ENCODE measurements around the gene MAP2K4. TPM values are rescaled to one million over a fixed set of nuclear protein-coding genes. Genes with fewer than 3 reads are reported as not detected.

Gene MAP2K4
- total RNA-seq, 1 experiment from 2014 or later, result 24.4 TPM

DNA sequence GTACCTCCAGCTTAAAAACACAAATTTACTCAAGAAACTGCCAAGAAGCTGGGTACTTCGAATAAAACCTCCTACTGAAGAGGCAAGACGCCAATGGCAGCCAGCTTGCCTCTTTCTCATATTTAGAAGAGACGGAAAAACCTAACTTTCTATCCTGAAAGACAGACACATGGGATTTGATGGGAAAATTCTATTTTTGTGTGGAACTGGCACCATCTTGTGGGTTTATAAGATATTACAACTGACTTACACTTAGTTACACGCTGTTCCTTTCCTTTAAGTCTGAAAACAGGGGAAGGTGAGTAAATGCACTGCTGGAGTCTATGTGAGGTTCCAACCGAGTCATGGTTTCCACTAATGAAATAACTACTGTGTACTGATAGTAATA, 33.7 kb upstream of the MAP2K4 start:
- H3K27ac Mint-ChIP-seq, result no peak overlapping the region; the same call in 1 of the 2 replicates
- ATAC-seq (peak; percentile 31), DNase-seq (ENCODE audit: low spot score) (no peak)
- no peak overlapping the region for H3K4me3 Mint-ChIP-seq
- ChIA-PET CTCF (interaction anchor here (0.7 to 1.4 kb wide), 10 partner anchors 9 to 1111 kb away, joined by 3 to 8 read pairs (median 4); partner anchors contain the start of gene ZNF18), POLR2A (interaction anchor here (1.0 kb wide), 1 partner anchor 11 kb away, joined by 3 read pairs; the partner anchor contains the start of gene ZNF18)
- H3K4me1 Mint-ChIP-seq, result peaks cover 59% of the 10 kb centered on the region
- TF ChIP-seq, protein P1, sequence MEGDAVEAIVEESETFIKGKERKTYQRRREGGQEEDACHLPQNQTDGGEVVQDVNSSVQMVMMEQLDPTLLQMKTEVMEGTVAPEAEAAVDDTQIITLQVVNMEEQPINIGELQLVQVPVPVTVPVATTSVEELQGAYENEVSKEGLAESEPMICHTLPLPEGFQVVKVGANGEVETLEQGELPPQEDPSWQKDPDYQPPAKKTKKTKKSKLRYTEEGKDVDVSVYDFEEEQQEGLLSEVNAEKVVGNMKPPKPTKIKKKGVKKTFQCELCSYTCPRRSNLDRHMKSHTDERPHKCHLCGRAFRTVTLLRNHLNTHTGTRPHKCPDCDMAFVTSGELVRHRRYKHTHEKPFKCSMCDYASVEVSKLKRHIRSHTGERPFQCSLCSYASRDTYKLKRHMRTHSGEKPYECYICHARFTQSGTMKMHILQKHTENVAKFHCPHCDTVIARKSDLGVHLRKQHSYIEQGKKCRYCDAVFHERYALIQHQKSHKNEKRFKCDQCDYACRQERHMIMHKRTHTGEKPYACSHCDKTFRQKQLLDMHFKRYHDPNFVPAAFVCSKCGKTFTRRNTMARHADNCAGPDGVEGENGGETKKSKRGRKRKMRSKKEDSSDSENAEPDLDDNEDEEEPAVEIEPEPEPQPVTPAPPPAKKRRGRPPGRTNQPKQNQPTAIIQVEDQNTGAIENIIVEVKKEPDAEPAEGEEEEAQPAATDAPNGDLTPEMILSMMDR (IDR thresholded peaks at IDR 0.05), result peak; percentile 43; the same call in 1 of the 2 replicates
- TF ChIP-seq, protein P2, sequence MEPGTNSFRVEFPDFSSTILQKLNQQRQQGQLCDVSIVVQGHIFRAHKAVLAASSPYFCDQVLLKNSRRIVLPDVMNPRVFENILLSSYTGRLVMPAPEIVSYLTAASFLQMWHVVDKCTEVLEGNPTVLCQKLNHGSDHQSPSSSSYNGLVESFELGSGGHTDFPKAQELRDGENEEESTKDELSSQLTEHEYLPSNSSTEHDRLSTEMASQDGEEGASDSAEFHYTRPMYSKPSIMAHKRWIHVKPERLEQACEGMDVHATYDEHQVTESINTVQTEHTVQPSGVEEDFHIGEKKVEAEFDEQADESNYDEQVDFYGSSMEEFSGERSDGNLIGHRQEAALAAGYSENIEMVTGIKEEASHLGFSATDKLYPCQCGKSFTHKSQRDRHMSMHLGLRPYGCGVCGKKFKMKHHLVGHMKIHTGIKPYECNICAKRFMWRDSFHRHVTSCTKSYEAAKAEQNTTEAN (CRISPR knock-in tag; IDR thresholded peaks at IDR 0.05), result no peak
- TF ChIP-seq, protein P3, sequence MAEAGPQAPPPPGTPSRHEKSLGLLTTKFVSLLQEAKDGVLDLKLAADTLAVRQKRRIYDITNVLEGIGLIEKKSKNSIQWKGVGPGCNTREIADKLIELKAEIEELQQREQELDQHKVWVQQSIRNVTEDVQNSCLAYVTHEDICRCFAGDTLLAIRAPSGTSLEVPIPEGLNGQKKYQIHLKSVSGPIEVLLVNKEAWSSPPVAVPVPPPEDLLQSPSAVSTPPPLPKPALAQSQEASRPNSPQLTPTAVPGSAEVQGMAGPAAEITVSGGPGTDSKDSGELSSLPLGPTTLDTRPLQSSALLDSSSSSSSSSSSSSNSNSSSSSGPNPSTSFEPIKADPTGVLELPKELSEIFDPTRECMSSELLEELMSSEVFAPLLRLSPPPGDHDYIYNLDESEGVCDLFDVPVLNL (CRISPR knock-in tag; IDR thresholded peaks at IDR 0.05; ENCODE audit: borderline replicate concordance, low read depth), result no peak
- H3K27me3 Mint-ChIP-seq (ENCODE audit: low read depth), result no peaks in the 10 kb centered on the region
- peaks cover 60% of the 10 kb centered on the region for H3K36me3 Mint-ChIP-seq
- no peaks in the 10 kb centered on the region for H3K9me3 Mint-ChIP-seq

DNA sequence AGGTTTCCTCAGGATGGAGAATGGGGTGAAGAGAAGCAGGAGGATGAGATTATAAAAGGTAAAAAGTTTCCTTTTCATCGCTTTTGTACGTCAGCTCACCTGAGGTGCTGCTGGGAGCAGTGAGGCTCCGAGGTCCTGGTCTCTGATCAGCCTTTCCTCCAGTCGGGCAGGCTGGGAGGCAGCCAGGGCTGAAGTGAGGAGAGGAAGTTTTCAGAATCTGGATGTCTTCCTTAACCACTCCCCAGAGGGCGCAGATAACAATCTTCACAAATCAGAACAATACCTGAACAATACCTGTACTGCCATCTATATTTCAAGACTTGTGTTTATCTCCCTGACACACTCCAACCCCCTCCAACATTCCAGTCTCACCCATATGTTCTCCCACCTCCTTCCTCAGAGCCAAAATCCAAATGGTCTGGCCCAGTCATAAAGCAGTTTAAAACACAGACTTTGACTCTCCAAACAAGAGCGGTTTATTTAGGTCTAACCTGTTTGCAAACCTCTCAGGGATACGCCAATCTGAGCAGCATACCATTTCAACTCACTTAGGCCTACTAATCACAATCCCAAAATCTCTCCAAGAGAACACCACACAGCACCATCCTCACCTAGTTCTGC, 30.2 kb upstream of the MAP2K4 start:
- DNase-seq (ENCODE audit: low spot score) (no peak), ATAC-seq (no peak)
- H3K27ac Mint-ChIP-seq, result peak overlapping the region; percentile 14
- no peaks in the 10 kb centered on the region for H3K27me3 Mint-ChIP-seq (ENCODE audit: low read depth)
- ChIA-PET CTCF (interaction anchor here (0.5 to 1.8 kb wide), 3 partner anchors 10 to 71 kb away, joined by 3 to 10 read pairs (median 4); no protein-coding TSS in a partner anchor), POLR2A (interaction anchor here (1.7 kb wide), 1 partner anchor 30 kb away, joined by 5 read pairs; the partner anchor contains the start of gene MAP2K4)
- H3K9me3 Mint-ChIP-seq, result peaks cover 10% of the 10 kb centered on the region; the same call in 1 of the 2 replicates
- peak overlapping the region; percentile 16; the same call in 1 of the 2 replicates for H3K4me3 Mint-ChIP-seq
- peaks cover 50% of the 10 kb centered on the region for H3K36me3 Mint-ChIP-seq
- peaks cover 67% of the 10 kb centered on the region for H3K4me1 Mint-ChIP-seq
- TF ChIP-seq GTF2I (CRISPR knock-in tag; conservative IDR thresholded peaks at IDR 0.05) (no peak), MXD4 (CRISPR knock-in tag; IDR thresholded peaks at IDR 0.05; ENCODE audit: borderline replicate concordance) (no peak), ZNF423 (CRISPR knock-in tag; IDR thresholded peaks at IDR 0.05) (no peak)
- TF ChIP-seq, protein P4, sequence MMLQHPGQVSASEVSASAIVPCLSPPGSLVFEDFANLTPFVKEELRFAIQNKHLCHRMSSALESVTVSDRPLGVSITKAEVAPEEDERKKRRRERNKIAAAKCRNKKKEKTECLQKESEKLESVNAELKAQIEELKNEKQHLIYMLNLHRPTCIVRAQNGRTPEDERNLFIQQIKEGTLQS (CRISPR knock-in tag; conservative IDR thresholded peaks at IDR 0.05), result no peak
- TF ChIP-seq, protein P5, sequence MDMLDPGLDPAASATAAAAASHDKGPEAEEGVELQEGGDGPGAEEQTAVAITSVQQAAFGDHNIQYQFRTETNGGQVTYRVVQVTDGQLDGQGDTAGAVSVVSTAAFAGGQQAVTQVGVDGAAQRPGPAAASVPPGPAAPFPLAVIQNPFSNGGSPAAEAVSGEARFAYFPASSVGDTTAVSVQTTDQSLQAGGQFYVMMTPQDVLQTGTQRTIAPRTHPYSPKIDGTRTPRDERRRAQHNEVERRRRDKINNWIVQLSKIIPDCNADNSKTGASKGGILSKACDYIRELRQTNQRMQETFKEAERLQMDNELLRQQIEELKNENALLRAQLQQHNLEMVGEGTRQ (CRISPR knock-in tag; IDR thresholded peaks at IDR 0.05), result no peak
- TF ChIP-seq, protein P6, sequence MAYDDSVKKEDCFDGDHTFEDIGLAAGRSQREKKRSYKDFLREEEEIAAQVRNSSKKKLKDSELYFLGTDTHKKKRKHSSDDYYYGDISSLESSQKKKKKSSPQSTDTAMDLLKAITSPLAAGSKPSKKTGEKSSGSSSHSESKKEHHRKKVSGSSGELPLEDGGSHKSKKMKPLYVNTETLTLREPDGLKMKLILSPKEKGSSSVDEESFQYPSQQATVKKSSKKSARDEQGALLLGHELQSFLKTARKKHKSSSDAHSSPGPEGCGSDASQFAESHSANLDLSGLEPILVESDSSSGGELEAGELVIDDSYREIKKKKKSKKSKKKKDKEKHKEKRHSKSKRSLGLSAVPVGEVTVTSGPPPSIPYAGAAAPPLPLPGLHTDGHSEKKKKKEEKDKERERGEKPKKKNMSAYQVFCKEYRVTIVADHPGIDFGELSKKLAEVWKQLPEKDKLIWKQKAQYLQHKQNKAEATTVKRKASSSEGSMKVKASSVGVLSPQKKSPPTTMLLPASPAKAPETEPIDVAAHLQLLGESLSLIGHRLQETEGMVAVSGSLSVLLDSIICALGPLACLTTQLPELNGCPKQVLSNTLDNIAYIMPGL (CRISPR knock-in tag; IDR thresholded peaks at IDR 0.05), result no peak

DNA sequence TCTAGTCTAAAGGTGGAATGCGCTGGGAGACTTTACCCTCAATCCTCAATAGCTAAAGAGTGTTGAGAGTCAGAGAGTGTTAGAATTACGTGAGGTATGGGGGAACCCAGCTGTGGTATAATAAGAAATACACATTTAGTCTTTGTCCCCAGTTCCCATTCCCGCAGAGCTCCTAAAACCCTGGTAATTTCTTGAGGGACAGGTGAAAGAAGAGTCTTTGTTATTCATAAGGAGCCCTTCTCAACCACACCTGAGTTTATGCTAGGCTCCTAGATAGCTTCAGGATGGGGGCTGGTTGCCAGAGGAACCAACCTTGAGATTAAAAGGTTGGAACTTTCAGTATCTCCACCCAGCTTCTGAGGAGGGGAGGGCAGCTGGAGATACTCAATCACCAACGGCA, 29.2 kb upstream of the MAP2K4 start:
- peaks cover 68% of the 10 kb centered on the region for H3K4me1 Mint-ChIP-seq
- ChIA-PET CTCF (interaction anchor here (0.6 to 1.8 kb wide), 4 partner anchors 11 to 1116 kb away, joined by 3 to 10 read pairs (median 4); no protein-coding TSS in a partner anchor), POLR2A (interaction anchor here (0.6 to 1.7 kb wide), 2 partner anchors 29 to 55 kb away, joined by 4 to 5 read pairs; partner anchors contain the start of gene MAP2K4)
- H3K36me3 Mint-ChIP-seq, result peaks cover 50% of the 10 kb centered on the region
- no peak for DNase-seq (ENCODE audit: low spot score)
- TF ChIP-seq, protein P6 (CRISPR knock-in tag; IDR thresholded peaks at IDR 0.05), result no peak
- H3K9me3 Mint-ChIP-seq, result peaks cover 10% of the 10 kb centered on the region; the same call in 1 of the 2 replicates
- peak overlapping the region; percentile 16; the same call in 1 of the 2 replicates for H3K4me3 Mint-ChIP-seq
- peak overlapping the region; percentile 63 for H3K27ac Mint-ChIP-seq
- peak; percentile 85 for ATAC-seq
- no peaks in the 10 kb centered on the region for H3K27me3 Mint-ChIP-seq (ENCODE audit: low read depth)
